GM12801 (cell line): Measurements from ENCODE around the gene BANF1.

Source experiments
- TF ChIP-seq, protein P1 (sequence below): IDR thresholded peaks from one replicate; pipeline ENCODE4 v1.5.1; 2011; ENCODE audit warnings: control low read depth; ENCODE audit not compliant: insufficient read length; ENCODE audit errors: extremely low read depth

Gene BANF1

DNA sequence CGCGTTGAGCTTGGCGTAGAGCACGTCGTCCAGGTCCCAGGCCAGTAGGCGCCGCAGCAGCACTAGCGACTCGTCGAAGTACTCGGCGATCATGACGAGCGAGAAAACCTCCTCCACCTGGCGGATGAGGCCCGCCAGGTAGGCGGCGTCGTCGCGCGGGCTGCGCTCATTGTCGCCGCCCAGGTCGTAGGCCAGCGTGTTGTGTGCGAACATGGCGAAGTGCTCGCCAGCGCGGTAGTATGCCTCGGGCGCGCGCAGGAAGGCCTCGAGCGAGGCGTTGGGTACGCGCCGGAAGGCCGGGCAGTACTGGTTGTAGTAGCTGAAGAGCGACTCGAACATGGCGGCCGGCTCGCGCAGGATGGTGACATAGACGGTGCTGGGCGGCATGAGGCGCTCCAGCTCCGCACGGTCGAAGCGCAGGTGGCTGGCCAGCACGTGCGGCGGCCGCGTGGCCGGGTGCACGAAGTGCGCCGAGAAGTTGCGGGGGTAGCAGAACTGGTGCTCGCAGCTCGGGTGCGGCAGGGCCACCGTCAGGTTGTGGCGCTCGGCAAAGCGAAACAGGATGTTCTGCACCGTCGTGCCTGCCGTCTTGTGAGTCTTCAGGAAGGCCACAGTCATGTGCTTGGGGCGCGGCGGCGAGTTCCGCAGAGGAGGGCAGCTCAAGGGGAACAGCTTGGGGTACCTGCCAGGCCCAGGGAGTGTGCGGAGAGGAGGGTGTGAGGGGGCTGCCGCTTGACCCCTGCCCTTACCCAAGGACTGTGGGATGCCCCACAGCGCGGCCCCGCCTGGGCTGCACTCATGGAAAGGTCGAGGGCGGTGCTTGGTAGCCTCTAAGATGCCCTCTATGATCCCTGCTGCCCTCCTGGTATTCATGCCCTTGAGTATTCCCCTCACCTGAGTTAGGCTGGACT is 40.9 kb downstream of the BANF1 start:
- TF ChIP-seq, protein P1, sequence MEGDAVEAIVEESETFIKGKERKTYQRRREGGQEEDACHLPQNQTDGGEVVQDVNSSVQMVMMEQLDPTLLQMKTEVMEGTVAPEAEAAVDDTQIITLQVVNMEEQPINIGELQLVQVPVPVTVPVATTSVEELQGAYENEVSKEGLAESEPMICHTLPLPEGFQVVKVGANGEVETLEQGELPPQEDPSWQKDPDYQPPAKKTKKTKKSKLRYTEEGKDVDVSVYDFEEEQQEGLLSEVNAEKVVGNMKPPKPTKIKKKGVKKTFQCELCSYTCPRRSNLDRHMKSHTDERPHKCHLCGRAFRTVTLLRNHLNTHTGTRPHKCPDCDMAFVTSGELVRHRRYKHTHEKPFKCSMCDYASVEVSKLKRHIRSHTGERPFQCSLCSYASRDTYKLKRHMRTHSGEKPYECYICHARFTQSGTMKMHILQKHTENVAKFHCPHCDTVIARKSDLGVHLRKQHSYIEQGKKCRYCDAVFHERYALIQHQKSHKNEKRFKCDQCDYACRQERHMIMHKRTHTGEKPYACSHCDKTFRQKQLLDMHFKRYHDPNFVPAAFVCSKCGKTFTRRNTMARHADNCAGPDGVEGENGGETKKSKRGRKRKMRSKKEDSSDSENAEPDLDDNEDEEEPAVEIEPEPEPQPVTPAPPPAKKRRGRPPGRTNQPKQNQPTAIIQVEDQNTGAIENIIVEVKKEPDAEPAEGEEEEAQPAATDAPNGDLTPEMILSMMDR = no peak

DNA sequence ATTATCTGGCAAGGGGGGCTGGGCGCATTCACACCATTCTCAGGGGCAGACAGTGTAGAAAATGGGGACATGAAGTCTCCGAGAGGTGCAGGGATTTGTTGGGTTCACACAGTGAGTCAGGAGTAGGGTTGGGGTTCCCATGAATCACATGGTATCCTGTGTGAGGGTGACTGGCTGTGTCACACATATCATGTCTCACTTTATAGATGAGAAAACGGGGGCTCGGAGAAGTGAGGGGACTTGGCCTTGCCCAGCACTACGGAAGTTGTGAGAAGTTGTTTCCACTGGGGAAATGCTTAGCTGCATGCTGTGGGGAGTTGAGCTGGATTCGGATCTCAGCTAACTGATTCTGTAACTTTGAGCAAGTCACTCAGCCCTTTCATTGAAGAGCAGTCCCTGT is 42.5 kb downstream of the BANF1 start:
- TF ChIP-seq, protein P1 = no peak

DNA sequence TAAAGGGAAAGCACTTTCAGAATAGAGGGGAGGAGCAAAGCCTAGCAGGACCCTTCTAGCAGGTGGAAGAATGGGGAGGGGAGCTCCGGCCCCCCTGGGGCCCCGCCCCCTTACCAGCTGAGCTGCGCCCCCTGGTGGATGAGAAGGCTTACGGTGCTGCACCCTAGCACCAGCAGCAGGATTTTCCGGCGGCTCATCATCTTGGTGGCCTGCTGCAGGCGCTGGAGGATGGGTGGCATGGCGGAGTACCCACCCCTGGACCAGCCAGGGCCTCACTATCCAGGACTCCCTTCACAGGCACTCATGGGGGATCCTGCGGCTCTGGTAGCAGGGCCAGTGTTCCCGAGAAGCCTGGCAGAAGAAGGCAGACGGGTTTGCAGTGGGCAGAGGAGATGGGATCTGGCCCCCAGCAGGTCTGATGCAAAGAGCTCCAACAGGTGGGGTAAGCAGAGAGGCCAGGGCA is 42.9 kb downstream of the BANF1 start:
- TF ChIP-seq, protein P1 = no peak

DNA sequence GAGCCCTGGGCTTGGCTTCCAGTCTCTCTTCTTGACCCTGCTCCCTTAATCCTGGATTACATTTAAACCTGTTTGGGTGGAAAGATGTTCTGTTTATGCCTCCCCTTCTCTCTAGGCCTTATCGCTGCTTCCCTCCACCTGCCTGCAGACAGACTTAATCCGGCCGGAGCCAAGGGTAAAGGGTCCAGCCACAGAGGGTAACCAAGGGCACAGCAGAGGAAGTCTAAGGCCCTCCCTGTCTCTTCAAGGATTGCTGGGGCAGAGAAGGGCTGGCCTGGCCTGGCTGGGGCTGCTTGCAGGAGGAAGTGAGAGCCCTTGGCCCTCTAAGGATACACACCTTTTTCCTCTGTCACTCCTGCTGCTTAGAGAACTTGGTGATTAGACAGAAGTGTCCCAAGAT is 44.6 kb downstream of the BANF1 start:
- TF ChIP-seq, protein P1 = no peak

DNA sequence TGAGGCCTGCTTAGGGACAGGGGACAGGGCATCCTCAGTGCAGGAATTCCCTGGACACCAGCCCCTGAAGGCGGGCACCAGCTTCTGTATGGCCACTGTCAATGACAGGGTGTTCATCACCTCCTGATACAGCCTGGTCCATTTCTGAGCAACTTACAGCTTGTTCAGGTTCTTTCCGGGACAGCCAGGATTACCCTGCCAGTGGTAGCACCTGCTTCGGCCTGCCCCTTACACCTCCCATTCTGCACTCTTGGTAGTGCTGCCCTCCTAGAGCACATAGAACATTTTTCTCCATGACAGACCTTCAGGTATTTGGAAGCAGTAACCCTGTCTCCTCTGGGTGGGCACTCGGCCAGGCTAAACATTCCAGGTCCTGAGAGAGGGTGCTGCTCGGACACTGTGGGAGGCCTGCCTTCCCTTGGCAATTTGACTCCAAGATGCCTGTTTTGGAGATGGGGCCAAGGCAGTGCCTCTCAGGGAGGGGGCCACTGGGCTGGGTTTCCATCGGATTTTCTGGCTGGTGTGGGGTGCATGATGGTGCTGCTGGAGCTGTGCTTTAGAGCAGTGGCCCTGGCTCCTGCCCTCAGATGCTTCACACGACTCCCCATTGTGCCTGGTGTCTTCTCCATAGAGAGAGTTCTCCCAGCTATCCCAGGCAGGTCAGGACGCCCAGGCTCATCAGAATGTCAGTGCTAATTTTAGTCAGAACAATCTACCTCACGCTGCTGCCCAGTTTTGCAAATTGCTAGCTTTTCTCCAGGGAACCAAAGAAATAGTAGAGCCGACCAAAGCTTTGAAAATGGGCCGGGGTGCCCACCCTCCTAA is 45.5 kb downstream of the BANF1 start:
- TF ChIP-seq, protein P1 = no peak

DNA sequence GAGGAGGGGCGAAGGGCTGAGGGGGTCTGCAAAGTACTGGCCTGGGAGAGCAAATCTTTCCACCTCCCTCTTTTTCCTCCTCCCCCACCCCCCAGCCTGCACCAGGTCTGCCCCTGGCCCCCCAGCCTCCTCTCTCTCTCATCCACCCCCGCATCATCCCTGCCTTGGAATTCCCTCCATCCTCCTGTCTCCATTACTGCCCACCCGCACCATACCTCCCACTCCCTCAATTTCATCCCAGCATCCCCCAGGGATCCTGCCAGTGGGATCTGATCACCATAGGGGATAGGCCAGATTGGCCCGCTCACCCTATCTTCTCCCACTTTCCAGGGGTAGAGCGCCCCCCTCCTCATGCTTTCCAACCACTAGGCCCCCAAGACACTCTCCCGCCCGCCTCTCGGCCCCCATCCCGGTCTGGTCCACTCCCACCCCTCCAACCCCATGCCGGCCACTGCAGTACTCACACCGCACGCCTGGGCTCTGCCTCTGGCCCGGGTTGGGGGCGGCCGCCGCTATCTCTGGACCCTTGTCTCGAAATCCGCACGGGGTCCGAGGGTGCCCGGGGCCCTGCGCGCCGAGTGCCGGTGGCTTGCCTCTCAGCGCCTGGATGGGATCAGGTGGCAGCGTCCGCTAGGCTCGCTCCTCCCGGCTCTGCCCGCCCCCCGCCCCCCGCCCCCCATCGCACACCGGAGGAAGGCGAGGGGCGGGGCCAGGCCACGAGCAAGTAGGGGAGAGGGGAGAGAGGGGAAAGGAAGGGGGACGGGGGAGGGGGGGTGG is 46.4 kb downstream of the BANF1 start, which contains the start of gene GAL3ST3:
GAL3ST3 (minus strand) TSS at position 615 of the 777 bp plus-strand sequence. CDS start 3,746 bp downstream, outside the sequence.
- TF ChIP-seq, protein P1 = no peak
